Natural killer cell (primary cell): ENCODE results near the gene SULT1A2. TPM values are rescaled to one million over a fixed set of nuclear protein-coding genes. Genes with fewer than 3 reads are reported as not detected.
"Not testable (repeated sequence)": the region's sequence is repeated elsewhere in the genome, so short reads cannot be mapped to it uniquely, and the experiment has no call there.

Experiments
- ATAC-seq, 3 donors: fragments of 150-1000 bp in 2 of 3; fragments of 200-7000 bp in 1 of 3; cut with Tn5 transposase; 1 replicate in 1 of 3; 2 replicates in 2 of 3; pipeline ENCODE4 v1.10.0; 2021; ENCODE audit warnings: mild to moderate bottlenecking in 2 of 3, moderate library complexity in 2 of 3
- DNase-seq, 2 donors: peaks; one replicate each; pipeline versions ENCODE4 v3.0.0 to v3.0.0-alpha.2; 2013 to 2021; ENCODE audit warnings: mixed read lengths in 1 of 2
- H3K27ac ChIP-seq: one replicate; pipeline ENCODE4 v1.5.1; 2013; ENCODE audit warnings: mild to moderate bottlenecking, low read length
- H3K27me3 ChIP-seq: one replicate; pipeline ENCODE4 v1.6.1; 2013; ENCODE audit warnings: low read length; ENCODE audit not compliant: control insufficient read depth, insufficient read depth
- H3K36me3 ChIP-seq: one replicate; pipeline ENCODE4 v1.6.1; 2013; ENCODE audit warnings: low read length; ENCODE audit not compliant: control insufficient read depth, insufficient read depth
- H3K4me1 ChIP-seq: one replicate; pipeline ENCODE4 v1.6.1; 2013; ENCODE audit warnings: low read length; ENCODE audit not compliant: control insufficient read depth, insufficient read depth
- H3K4me3 ChIP-seq: one replicate; pipeline ENCODE4 v1.5.1; 2013; ENCODE audit warnings: low read length
- H3K9me3 ChIP-seq: one replicate; pipeline ENCODE4 v1.6.1; 2013; ENCODE audit warnings: low read length; ENCODE audit not compliant: control insufficient read depth, insufficient read depth
- H3K27ac Mint-ChIP-seq, 2 donors: one replicate each; pipeline ENCODE4 v1.8.0; 2022; ENCODE audit warnings: mild to moderate bottlenecking in 2 of 2, mixed read lengths in 2 of 2, moderate library complexity in 1 of 2
- H3K27me3 Mint-ChIP-seq, 2 donors: one replicate each; pipeline ENCODE4 v1.8.0; 2022; ENCODE audit warnings: low read depth in 2 of 2, mixed read lengths in 2 of 2
- H3K36me3 Mint-ChIP-seq: one replicate; pipeline ENCODE4 v1.8.0; 2022; ENCODE audit warnings: mixed read lengths
- H3K4me1 Mint-ChIP-seq, 2 donors: one replicate each; pipeline ENCODE4 v1.8.0; 2022; ENCODE audit warnings: mixed read lengths in 2 of 2
- H3K4me3 Mint-ChIP-seq: one replicate; pipeline ENCODE4 v1.8.0; 2022; ENCODE audit warnings: mild to moderate bottlenecking, moderate library complexity, mixed read lengths
- H3K9me3 Mint-ChIP-seq, 2 donors: one replicate each; pipeline ENCODE4 v1.8.0; 2022; ENCODE audit warnings: mixed read lengths in 2 of 2
- CTCF ChIP-seq: fragments of 200-600 bp; IDR thresholded peaks from one replicate; pipeline ENCODE4 v1.8.0; 2022; ENCODE audit warnings: antibody characterized with exemption
- WGBS: methylation state at CpG from one replicate; pipeline ENCODE4 v1.1.7; 2013; ENCODE audit warnings: missing lambda C conversion rate; ENCODE audit not compliant: insufficient coverage; 5-methylcytosine and 5-hydroxymethylcytosine counted together
- intact Hi-C: fragments of 100-400 bp; cut with micrococcal nuclease; formaldehyde crosslinking; loops from one replicate; pipeline ENCODE4 v1.14.2; 2022
- total RNA-seq, 4 donors: library from RNA; stranded (reverse); fragments of 120-200 nt in 1 of 4; gene quantifications; one replicate each; pipeline versions ENCODE4 v1.2.3 to v1.2.4, GENCODE V29; 2013 to 2022

The SULT1A2 gene
- total RNA-seq, 3 donors from 2014 or later (not counting 1 experiment from before 2014, with no cell fraction given): 0.40 TPM; not detected in 2

- Mint-ChIP-seq H3K4me3 (no peak overlapping the region), H3K27ac (no peak overlapping the region), H3K36me3 (no peaks in the 10 kb centered on the region), H3K27me3 (no peaks in the 10 kb centered on the region), H3K9me3 (no peaks in the 10 kb centered on the region), H3K4me1 (peaks cover 0 to 5% of the 10 kb centered on the region in 2 donors)
- Histone ChIP-seq H3K4me1 (peaks cover 3% of the 10 kb centered on the region), H3K27ac (no peak overlapping the region), H3K36me3 (no peaks in the 10 kb centered on the region), H3K27me3 (no peaks in the 10 kb centered on the region), H3K9me3 (no peaks in the 10 kb centered on the region), H3K4me3 (no peak overlapping the region)
- no peak for ATAC-seq
- no peak for TF ChIP-seq CTCF
- intact Hi-C loops: loop anchor here (2.0 kb wide), 1 partner anchor 54 kb away; the partner anchor contains the start of gene APOBR
- no peak for DNase-seq
- WGBS: 81% methylated on average over 9 of the region's 14 CpGs
Observed at GRCh38 chr16:28548306-28548802, 48.5 kb downstream of the SULT1A2 start.

GRCh38 chr16:28546626-28547025 lies 50.2 kb downstream of the SULT1A2 start:
- H3K27me3 Mint-ChIP-seq: no peaks in the 10 kb centered on the region
- Histone ChIP-seq H3K36me3 (no peaks in the 10 kb centered on the region), H3K27me3 (no peaks in the 10 kb centered on the region), H3K4me1 (no peaks in the 10 kb centered on the region), H3K4me3 (no peak overlapping the region), H3K27ac (no peak overlapping the region), H3K9me3 (no peaks in the 10 kb centered on the region)
- H3K36me3 Mint-ChIP-seq: no peaks in the 10 kb centered on the region
- peaks cover 0 to 5% of the 10 kb centered on the region in 2 donors for H3K4me1 Mint-ChIP-seq
- H3K4me3 Mint-ChIP-seq: no peak overlapping the region
- DNase-seq (no peak), ATAC-seq (no peak)
- WGBS: 92% methylated on average over 6 of the region's 7 CpGs
- no peak overlapping the region for H3K27ac Mint-ChIP-seq
- no peak for TF ChIP-seq CTCF
- intact Hi-C loops: no loop called here
- H3K9me3 Mint-ChIP-seq: no peaks in the 10 kb centered on the region

GRCh38 chr16:28545964-28546363 lies 50.9 kb downstream of the SULT1A2 start:
- H3K4me1 Mint-ChIP-seq, H3K9me3 Mint-ChIP-seq, H3K27ac Mint-ChIP-seq, H3K4me1 ChIP-seq, H3K9me3 ChIP-seq, H3K27me3 Mint-ChIP-seq, H3K4me3 ChIP-seq, H3K27me3 ChIP-seq, DNase-seq, intact Hi-C loops, H3K4me3 Mint-ChIP-seq, H3K36me3 ChIP-seq, H3K36me3 Mint-ChIP-seq, ATAC-seq, H3K27ac ChIP-seq: not testable (repeated sequence)
- WGBS: 92% methylated on average over 6 of the region's 7 CpGs

GRCh38 chr16:28544998-28545397 lies 51.9 kb downstream of the SULT1A2 start:
- Histone ChIP-seq H3K9me3 (no peaks in the 10 kb centered on the region), H3K27ac (no peak overlapping the region), H3K4me1 (no peaks in the 10 kb centered on the region), H3K27me3 (no peaks in the 10 kb centered on the region), H3K36me3 (no peaks in the 10 kb centered on the region), H3K4me3 (no peak overlapping the region)
- WGBS: 93% methylated on average over 1 of the region's 3 CpGs
- H3K27me3 Mint-ChIP-seq: no peaks in the 10 kb centered on the region
- ATAC-seq (no peak), DNase-seq (no peak)
- H3K4me3 Mint-ChIP-seq: no peak overlapping the region
- intact Hi-C loops: no loop called here
- no peak overlapping the region for H3K27ac Mint-ChIP-seq
- no peak for TF ChIP-seq CTCF
- no peaks in the 10 kb centered on the region for H3K36me3 Mint-ChIP-seq
- no peaks in the 10 kb centered on the region for H3K9me3 Mint-ChIP-seq
- peaks cover 0 to 5% of the 10 kb centered on the region in 2 donors for H3K4me1 Mint-ChIP-seq
